H9 (cell line): ENCODE measurements around the gene TNNT1. TPM values are rescaled to one million over a fixed set of nuclear protein-coding genes. Genes with fewer than 3 reads are reported as not detected.

Source experiments
- DNase-seq: peaks from one replicate; pipeline ENCODE4 v3.0.0-alpha.2; 2017
- H2AFZ ChIP-seq: one replicate; pipeline ENCODE4 v1.6.1; 2013; ENCODE audit warnings: mild to moderate bottlenecking, low read length, control low read depth, moderate library complexity
- H2AK5ac ChIP-seq: 2 replicates; pipeline ENCODE4 v1.6.1; 2013; ENCODE audit warnings: low read length, control low read depth, mixed read lengths; ENCODE audit not compliant: insufficient read length
- H2BK120ac ChIP-seq: one replicate; pipeline ENCODE4 v1.6.1; 2013; ENCODE audit warnings: low read depth, mild to moderate bottlenecking, low read length, control low read depth, inconsistent platforms; ENCODE audit not compliant: poor library complexity, severe bottlenecking
- H2BK12ac ChIP-seq: 2 replicates; pipeline ENCODE4 v1.6.1; 2013; ENCODE audit warnings: low read length, control low read depth, mixed read lengths, low read depth; ENCODE audit not compliant: insufficient read length
- H2BK15ac ChIP-seq: 2 replicates; pipeline ENCODE4 v1.6.1; 2013; ENCODE audit warnings: low read depth, low read length, control low read depth
- H2BK20ac ChIP-seq: one replicate; pipeline ENCODE4 v1.6.1; 2013; ENCODE audit warnings: low read depth, mild to moderate bottlenecking, low read length, control low read depth, inconsistent platforms; ENCODE audit not compliant: poor library complexity, severe bottlenecking
- H2BK5ac ChIP-seq: 2 replicates; pipeline ENCODE4 v1.6.1; 2013; ENCODE audit warnings: low read length, control low read depth, mixed read lengths; ENCODE audit not compliant: insufficient read length
- H3K14ac ChIP-seq: 2 replicates; pipeline ENCODE4 v1.6.1; 2013; ENCODE audit warnings: low read length, control low read depth; ENCODE audit not compliant: insufficient read depth
- H3K18ac ChIP-seq: 2 replicates; pipeline ENCODE4 v1.6.1; 2013; ENCODE audit warnings: low read depth, mild to moderate bottlenecking, mixed read lengths, low read length, control low read depth; ENCODE audit not compliant: insufficient read length
- H3K23ac ChIP-seq: 2 replicates; pipeline ENCODE4 v1.6.1; 2013; ENCODE audit warnings: low read length, control low read depth, mixed read lengths, low read depth; ENCODE audit not compliant: insufficient read length
- H3K23me2 ChIP-seq: 2 replicates; pipeline ENCODE4 v1.6.1; 2013; ENCODE audit warnings: low read depth, mild to moderate bottlenecking, mixed read lengths, low read length, control low read depth; ENCODE audit not compliant: insufficient read length, poor library complexity, severe bottlenecking
- H3K27ac ChIP-seq: 2 replicates; pipeline ENCODE4 v1.5.1; 2013; ENCODE audit warnings: low read length, control low read depth, mixed read lengths, low read depth; ENCODE audit not compliant: insufficient read length
- H3K27me3 ChIP-seq: 2 replicates; pipeline ENCODE4 v1.6.1; 2013; ENCODE audit warnings: low read length, control low read depth, inconsistent platforms; ENCODE audit not compliant: insufficient read depth
- H3K4ac ChIP-seq: 2 replicates; pipeline ENCODE4 v1.6.1; 2013; ENCODE audit warnings: low read depth, mild to moderate bottlenecking, control low read depth, inconsistent platforms, low read length, moderate library complexity
- H3K4me1 ChIP-seq: 2 replicates; pipeline ENCODE4 v1.6.1; 2013; ENCODE audit warnings: low read length, control low read depth, inconsistent platforms; ENCODE audit not compliant: insufficient read depth
- H3K4me2 ChIP-seq: 2 replicates; pipeline ENCODE4 v1.6.1; 2013; ENCODE audit warnings: low read length, control low read depth, mixed read lengths; ENCODE audit not compliant: insufficient read length, insufficient read depth
- H3K56ac ChIP-seq: 2 replicates; pipeline ENCODE4 v1.6.1; 2013; ENCODE audit warnings: low read depth, mild to moderate bottlenecking, mixed read lengths, low read length, control low read depth; ENCODE audit not compliant: insufficient read length
- H3K79me1 ChIP-seq: 2 replicates; pipeline ENCODE4 v1.6.1; 2013; ENCODE audit warnings: low read depth, mild to moderate bottlenecking, moderate library complexity, low read length, control low read depth, inconsistent platforms; ENCODE audit not compliant: insufficient read depth, poor library complexity, severe bottlenecking
- H3K79me2 ChIP-seq: 2 replicates; pipeline ENCODE4 v1.6.1; 2013; ENCODE audit warnings: low read length, control low read depth, inconsistent platforms; ENCODE audit not compliant: insufficient read depth
- H3K9ac ChIP-seq: 2 replicates; pipeline ENCODE4 v1.6.1; 2013; ENCODE audit warnings: low read length, control low read depth, mixed read lengths; ENCODE audit not compliant: insufficient read length; ENCODE audit errors: extremely low read depth
- H3K9me3 ChIP-seq: one replicate; pipeline ENCODE4 v1.6.1; 2013; ENCODE audit warnings: low read depth, low read length, inconsistent platforms; ENCODE audit not compliant: control insufficient read depth
- H3T11ph ChIP-seq: one replicate; pipeline ENCODE4 v1.6.1; 2013; ENCODE audit warnings: mild to moderate bottlenecking, low read length, control low read depth, inconsistent platforms
- H4K20me1 ChIP-seq: one replicate; pipeline ENCODE4 v1.6.1; 2013; ENCODE audit not compliant: control insufficient read depth, insufficient read length, insufficient read depth
- H4K5ac ChIP-seq: 2 replicates; pipeline ENCODE4 v1.6.1; 2013; ENCODE audit warnings: low read depth, mild to moderate bottlenecking, mixed read lengths, low read length, control low read depth; ENCODE audit not compliant: insufficient read length
- H4K8ac ChIP-seq: replicated peaks from 2 replicates; pipeline ENCODE4 v1.6.1; 2013; ENCODE audit warnings: low read length, control low read depth, mixed read lengths, low read depth; ENCODE audit not compliant: insufficient read length
- H4K91ac ChIP-seq: 2 replicates; pipeline ENCODE4 v1.6.1; 2013; ENCODE audit warnings: low read depth, mild to moderate bottlenecking, moderate library complexity, mixed read lengths, low read length, control low read depth; ENCODE audit not compliant: insufficient read length
- H3K27ac Mint-ChIP-seq, 3 experiments: 2 replicates in 2 of 3; 3 replicates in 1 of 3; pipeline ENCODE4 v1.8.0; 2020 to 2021; ENCODE audit warnings: mixed read lengths in 3 of 3, mild to moderate bottlenecking in 1 of 3, moderate library complexity in 1 of 3
- H3K27me3 Mint-ChIP-seq: 2 replicates; pipeline ENCODE4 v1.8.0; 2021; ENCODE audit warnings: low read depth, mild to moderate bottlenecking, moderate library complexity, mixed read lengths
- H3K36me3 Mint-ChIP-seq, 3 experiments: 2 replicates in 2 of 3; 3 replicates in 1 of 3; pipeline ENCODE4 v1.8.0; 2020 to 2021; ENCODE audit warnings: low read depth in 3 of 3, mixed read lengths in 3 of 3; ENCODE audit not compliant: insufficient read depth in 1 of 3
- H3K4me1 Mint-ChIP-seq, 2 experiments: 2 replicates each; pipeline ENCODE4 v1.8.0; 2020; ENCODE audit warnings: mixed read lengths in 2 of 2
- H3K4me3 Mint-ChIP-seq, 2 experiments: 2 replicates in 1 of 2; 3 replicates in 1 of 2; pipeline ENCODE4 v1.8.0; 2020 to 2021; ENCODE audit warnings: mild to moderate bottlenecking in 2 of 2, mixed read lengths in 2 of 2, moderate library complexity in 1 of 2
- H3K9me3 Mint-ChIP-seq, 2 experiments: 2 replicates in 1 of 2; 3 replicates in 1 of 2; pipeline ENCODE4 v1.8.0; 2020; ENCODE audit warnings: mild to moderate bottlenecking in 2 of 2, mixed read lengths in 2 of 2, moderate library complexity in 1 of 2
- CTCF ChIP-seq: fragments of 200-600 bp; sonication (generic); conservative IDR thresholded peaks from 3 replicates; pipeline ENCODE4 v1.8.0; 2021; ENCODE audit warnings: antibody characterized with exemption, mild to moderate bottlenecking
- WGBS: extraction: QIAGEN DNeasy Blood & Tissue Kit; methylation state at CpG from one replicate; pipeline ENCODE4 v1.1.7; 2013; ENCODE audit warnings: missing lambda C conversion rate, low lambda C conversion rate, mixed read lengths; ENCODE audit not compliant: insufficient read length; ENCODE audit errors: extremely low coverage; 5-methylcytosine and 5-hydroxymethylcytosine counted together
- total RNA-seq: library from RNA; stranded (reverse); gene quantifications from 2 replicates; pipeline ENCODE4 v1.2.1, GENCODE V29; 2021

TNNT1 gene
- total RNA-seq, 1 experiment from 2014 or later: 127 TPM

- Histone ChIP-seq H2BK5ac (no peak overlapping the region), H2AK5ac (no peak overlapping the region), H2BK120ac (no peak overlapping the region), H3K4ac (no peak overlapping the region), H3K79me1 (peaks cover 3% of the 10 kb centered on the region), H3K4me2 (no peak overlapping the region), H3K23me2 (no peaks in the 10 kb centered on the region), H3K56ac (no peak overlapping the region), H3K9me3 (no peaks in the 10 kb centered on the region), H4K5ac (no peak overlapping the region), H3K27ac (no peak overlapping the region), H4K91ac (no peak overlapping the region), H3K18ac (peak overlapping the region; percentile 29), H2BK15ac (no peak overlapping the region), H2BK20ac (no peak overlapping the region), H3K14ac (no peak overlapping the region), H3T11ph (no peak overlapping the region), H3K9ac (no peak overlapping the region), H2BK12ac (no peak overlapping the region), H3K27me3 (no peaks in the 10 kb centered on the region), H3K79me2 (no peaks in the 10 kb centered on the region), H3K4me1 (peaks cover 11% of the 10 kb centered on the region; the same call in 1 of the 2 replicates), H3K23ac (no peak overlapping the region), H2AFZ (no peak overlapping the region), H4K20me1 (no peaks in the 10 kb centered on the region), H4K8ac (no peak overlapping the region)
- no peak for TF ChIP-seq CTCF
- peaks cover 29 to 39% of the 10 kb centered on the region in 2 experiments for H3K4me1 Mint-ChIP-seq
- WGBS: no CpG with 5 or more reads among the region's 9 CpGs
- no peaks in the 10 kb centered on the region; a peak in 3 of 5 replicates for H3K9me3 Mint-ChIP-seq
- no peak overlapping the region for H3K27ac Mint-ChIP-seq
- H3K4me3 Mint-ChIP-seq: peak overlapping the region; percentile 58 to 80
- peak; percentile 61 for DNase-seq
- peaks cover 20 to 41% (median 34%) of the 10 kb centered on the region in 3 experiments for H3K36me3 Mint-ChIP-seq
- peaks cover 7% of the 10 kb centered on the region for H3K27me3 Mint-ChIP-seq
Observed at GRCh38 chr19:55147545-55148251, 1.3 kb downstream of the TNNT1 start.
